PC-3 (cell line): ENCODE results near the gene CNTN2. TPM values are rescaled to one million over a fixed set of nuclear protein-coding genes. Genes with fewer than 3 reads are reported as not detected.

Source experiments
- ATAC-seq: fragments of 200-7000 bp; cut with Tn5 transposase; 2 replicates; pipeline ENCODE4 v1.9.1; 2020; ENCODE audit warnings: mild to moderate bottlenecking, moderate library complexity
- BruUV-seq: library from RNA; stranded (reverse); fragments of 400-500 nt; replicated peaks from 2 replicates; lab custom pipeline; 2021; lab: Mats Ljungman, UMichigan
- CTCF ChIA-PET: fragments of 300-600 bp; sonication (Branson Sonifier 250); formaldehyde crosslinking; loops from one replicate; lab custom pipeline; 2022; ENCODE audit warnings: antibody characterized with exemption; lab: Charles Lee
- POLR2A ChIA-PET: fragments of 300-600 bp; sonication (Branson Sonifier 250); formaldehyde crosslinking; loops from one replicate; lab custom pipeline; 2022; ENCODE audit warnings: antibody characterized with exemption; ENCODE audit not compliant: unreplicated experiment; lab: Charles Lee
- DNase-seq: peaks from one replicate; pipeline ENCODE4 v3.0.0-alpha.2; 2015
- H2AFZ ChIP-seq: fragments of 300-600 bp; sonication (generic); 2 replicates; pipeline ENCODE4 v1.6.0; 2016; ENCODE audit warnings: antibody characterized with exemption, low read length
- H3F3A ChIP-seq: fragments of 300-600 bp; sonication (generic); one replicate; pipeline ENCODE4 v1.6.0; 2017; ENCODE audit warnings: antibody characterized with exemption, low read length, control low read depth, mild to moderate bottlenecking; ENCODE audit not compliant: unreplicated experiment
- H3K27ac ChIP-seq: fragments of 300-600 bp; sonication (generic); 2 replicates; pipeline ENCODE4 v1.5.1; 2016; ENCODE audit warnings: mild to moderate bottlenecking, low read length
- H3K27me3 ChIP-seq: fragments of 300-600 bp; sonication (generic); 2 replicates; pipeline ENCODE4 v1.6.1; 2016; ENCODE audit warnings: low read length, mixed read lengths
- H3K36me3 ChIP-seq: fragments of 300-600 bp; sonication (generic); 2 replicates; pipeline ENCODE4 v1.6.1; 2016; ENCODE audit warnings: low read depth, mixed run types, low read length, mixed read lengths
- H3K4me1 ChIP-seq: fragments of 300-600 bp; sonication (generic); 2 replicates; pipeline ENCODE4 v1.5.1; 2016; ENCODE audit warnings: low read length; ENCODE audit not compliant: insufficient read depth
- H3K4me2 ChIP-seq: fragments of 300-600 bp; sonication (generic); 2 replicates; pipeline ENCODE4 v1.6.0; 2016; ENCODE audit warnings: low read length
- H3K4me3 ChIP-seq: fragments of 300-600 bp; sonication (generic); 2 replicates; pipeline ENCODE4 v1.5.1; 2016; ENCODE audit warnings: mild to moderate bottlenecking, low read length, mixed read lengths
- H3K79me2 ChIP-seq: fragments of 300-600 bp; sonication (generic); 2 replicates; pipeline ENCODE4 v1.6.1; 2017; ENCODE audit warnings: low read length, mixed read lengths
- H3K9ac ChIP-seq: fragments of 300-600 bp; sonication (generic); 2 replicates; pipeline ENCODE4 v1.6.0; 2016; ENCODE audit warnings: mild to moderate bottlenecking, low read length
- H3K9me2 ChIP-seq: fragments of 300-600 bp; sonication (generic); replicated peaks from 2 replicates; pipeline ENCODE4 v1.6.1; 2016; ENCODE audit warnings: mixed run types, low read length, mixed read lengths
- H3K9me3 ChIP-seq: fragments of 300-600 bp; sonication (generic); 2 replicates; pipeline ENCODE4 v1.6.1; 2016; ENCODE audit warnings: low read length, mixed read lengths
- H4K20me1 ChIP-seq: fragments of 300-600 bp; sonication (generic); 2 replicates; pipeline ENCODE4 v1.6.1; 2016; ENCODE audit warnings: low read length, mixed read lengths
- EZH2 ChIP-seq: fragments of 300-600 bp; sonication (generic); IDR thresholded peaks from one replicate; pipeline ENCODE4 v1.6.1; 2017; ENCODE audit warnings: antibody characterized with exemption, mild to moderate bottlenecking, low read length; ENCODE audit not compliant: unreplicated experiment
- EZH2phosphoT487 ChIP-seq: fragments of 300-600 bp; sonication (generic); IDR thresholded peaks from 2 replicates; pipeline ENCODE4 v1.6.1; 2018; ENCODE audit warnings: mild to moderate bottlenecking, antibody characterized with exemption, low read length, borderline replicate concordance
- intact Hi-C: fragments of 100-400 bp; cut with micrococcal nuclease; formaldehyde crosslinking; loops from 2 replicates; pipeline ENCODE4 v1.9.0; 2023
- total RNA-seq: library from RNA; depleted of rRNA; stranded (reverse); fragments of >200 nt; gene quantifications from 2 replicates; pipeline ENCODE4 v1.2.3, GENCODE V29; 2014
- TF ChIP-seq, protein P1 (sequence below): fragments of 300-600 bp; sonication (generic); conservative IDR thresholded peaks from 2 replicates; pipeline ENCODE4 v1.5.1; 2017; ENCODE audit warnings: antibody characterized with exemption, low read depth, mild to moderate bottlenecking, low read length

CNTN2 gene
- total RNA-seq, 1 experiment from 2014 or later = 0.07 TPM

DNA sequence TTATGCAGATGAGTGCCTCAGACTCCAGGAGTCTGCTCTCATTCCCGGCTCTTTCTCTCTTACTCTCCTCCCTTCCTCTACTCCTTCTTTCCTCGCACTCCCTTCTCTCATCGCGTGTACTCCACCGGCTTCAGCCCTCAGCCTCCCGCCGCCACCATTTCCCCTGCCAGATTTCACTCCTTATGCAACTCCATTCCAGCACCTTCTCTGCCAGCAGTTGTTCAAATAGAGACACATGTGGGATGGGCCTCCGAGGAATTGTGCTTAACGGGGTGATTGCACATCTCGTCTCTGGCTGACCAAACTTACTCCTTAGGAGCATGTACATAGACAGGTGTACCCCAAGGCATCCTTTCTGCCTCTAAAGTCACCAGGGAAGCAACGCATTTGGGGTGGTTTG is 2.1 kb downstream of the CNTN2 start:
- POLR2A ChIA-PET = no interaction called here
- intact Hi-C loops = no loop called here
- ATAC-seq = no peak
- DNase-seq = no peak
- Histone ChIP-seq H3K27ac (no peak overlapping the region), H3K27me3 (peaks cover 99% of the 10 kb centered on the region), H3K4me2 (no peak overlapping the region), H3F3A (no peaks in the 10 kb centered on the region), H3K9ac (no peak overlapping the region), H3K4me3 (no peak overlapping the region), H4K20me1 (no peaks in the 10 kb centered on the region), H3K9me3 (no peaks in the 10 kb centered on the region), H3K79me2 (no peaks in the 10 kb centered on the region), H3K36me3 (no peaks in the 10 kb centered on the region), H3K9me2 (no peaks in the 10 kb centered on the region), H3K4me1 (no peaks in the 10 kb centered on the region), H2AFZ (no peak overlapping the region)
- TF ChIP-seq EZH2 (no peak), EZH2phosphoT487 (no peak)
- TF ChIP-seq, protein P1, sequence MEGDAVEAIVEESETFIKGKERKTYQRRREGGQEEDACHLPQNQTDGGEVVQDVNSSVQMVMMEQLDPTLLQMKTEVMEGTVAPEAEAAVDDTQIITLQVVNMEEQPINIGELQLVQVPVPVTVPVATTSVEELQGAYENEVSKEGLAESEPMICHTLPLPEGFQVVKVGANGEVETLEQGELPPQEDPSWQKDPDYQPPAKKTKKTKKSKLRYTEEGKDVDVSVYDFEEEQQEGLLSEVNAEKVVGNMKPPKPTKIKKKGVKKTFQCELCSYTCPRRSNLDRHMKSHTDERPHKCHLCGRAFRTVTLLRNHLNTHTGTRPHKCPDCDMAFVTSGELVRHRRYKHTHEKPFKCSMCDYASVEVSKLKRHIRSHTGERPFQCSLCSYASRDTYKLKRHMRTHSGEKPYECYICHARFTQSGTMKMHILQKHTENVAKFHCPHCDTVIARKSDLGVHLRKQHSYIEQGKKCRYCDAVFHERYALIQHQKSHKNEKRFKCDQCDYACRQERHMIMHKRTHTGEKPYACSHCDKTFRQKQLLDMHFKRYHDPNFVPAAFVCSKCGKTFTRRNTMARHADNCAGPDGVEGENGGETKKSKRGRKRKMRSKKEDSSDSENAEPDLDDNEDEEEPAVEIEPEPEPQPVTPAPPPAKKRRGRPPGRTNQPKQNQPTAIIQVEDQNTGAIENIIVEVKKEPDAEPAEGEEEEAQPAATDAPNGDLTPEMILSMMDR = no peak
- BruUV-seq = no TSS peak
- CTCF ChIA-PET = no interaction called here

DNA sequence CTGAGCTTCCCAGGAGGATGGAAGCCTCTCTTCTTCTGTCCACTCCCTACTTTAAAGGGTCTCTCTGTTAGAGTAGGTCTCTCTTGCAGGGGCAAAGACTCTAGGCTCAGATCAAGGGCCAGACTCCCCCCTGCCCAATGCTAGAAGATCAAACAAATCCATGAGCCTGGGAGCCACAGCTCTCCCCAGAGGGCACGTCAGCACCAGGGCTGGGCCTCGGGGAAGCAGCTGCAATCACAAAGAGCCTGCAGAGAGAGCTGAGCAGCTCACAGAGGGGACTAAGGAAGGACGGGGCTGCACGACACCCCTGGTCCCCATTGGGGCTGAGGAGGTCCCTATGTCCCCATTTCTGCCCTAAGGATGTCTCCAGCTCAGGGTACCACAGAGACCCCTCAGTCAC is 3.9 kb downstream of the CNTN2 start:
- H3K4me1 ChIP-seq = no peaks in the 10 kb centered on the region
- no peaks in the 10 kb centered on the region for H3K36me3 ChIP-seq
- ATAC-seq (no peak), DNase-seq (no peak)
- H3K27ac ChIP-seq = no peak overlapping the region
- peaks cover 99% of the 10 kb centered on the region for H3K27me3 ChIP-seq
- H3F3A ChIP-seq = no peaks in the 10 kb centered on the region
- H3K79me2 ChIP-seq = no peaks in the 10 kb centered on the region
- H4K20me1 ChIP-seq = no peaks in the 10 kb centered on the region
- TF ChIP-seq, protein P1 = no peak
- TF ChIP-seq EZH2phosphoT487 (no peak), EZH2 (no peak)
- H3K4me2 ChIP-seq = no peak overlapping the region
- CTCF ChIA-PET = interaction anchor here (0.7 kb wide), 1 partner anchor 15 kb away, joined by 4 read pairs; no protein-coding TSS in a partner anchor
- POLR2A ChIA-PET = no interaction called here
- H2AFZ ChIP-seq = no peak overlapping the region
- H3K9me2 ChIP-seq = no peaks in the 10 kb centered on the region
- H3K9ac ChIP-seq = no peak overlapping the region
- no peak overlapping the region for H3K4me3 ChIP-seq
- intact Hi-C loops = no loop called here
- H3K9me3 ChIP-seq = no peaks in the 10 kb centered on the region
- no TSS peak for BruUV-seq

DNA sequence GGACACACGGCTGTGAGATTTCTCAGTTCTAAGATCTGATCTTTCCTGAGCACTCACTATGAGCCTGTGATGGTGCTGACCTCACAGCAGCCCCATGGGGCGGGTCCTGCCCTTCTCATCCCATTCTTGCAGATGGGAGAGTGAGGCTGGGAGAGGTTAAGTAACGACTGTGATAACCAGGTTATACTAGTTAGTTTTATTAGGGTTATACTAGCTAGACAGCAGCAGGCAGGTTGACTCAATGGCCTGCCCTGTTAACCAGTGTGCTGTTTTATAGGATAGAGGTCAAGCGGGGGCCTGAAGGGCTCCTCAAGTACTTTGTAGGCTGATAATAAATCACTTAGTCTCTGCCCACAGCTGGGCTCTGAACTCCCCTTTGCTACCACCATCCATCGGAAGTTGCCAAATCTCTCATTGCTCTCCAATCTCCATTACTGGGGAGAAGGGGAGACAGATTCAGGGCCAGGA is 4.8 kb downstream of the CNTN2 start:
- Histone ChIP-seq H2AFZ (no peak overlapping the region), H3K36me3 (no peaks in the 10 kb centered on the region), H3K79me2 (no peaks in the 10 kb centered on the region), H4K20me1 (no peaks in the 10 kb centered on the region), H3K27ac (no peak overlapping the region), H3K9ac (no peak overlapping the region), H3K4me2 (no peak overlapping the region), H3F3A (no peaks in the 10 kb centered on the region), H3K27me3 (peaks cover 99% of the 10 kb centered on the region), H3K4me1 (no peaks in the 10 kb centered on the region), H3K4me3 (no peak overlapping the region), H3K9me2 (no peaks in the 10 kb centered on the region), H3K9me3 (no peaks in the 10 kb centered on the region)
- intact Hi-C loops = no loop called here
- ATAC-seq = no peak
- TF ChIP-seq, protein P1 = no peak
- no peak for TF ChIP-seq EZH2
- BruUV-seq = no TSS peak
- DNase-seq = no peak
- ChIA-PET POLR2A (no interaction called here), CTCF (interaction anchor here (1.5 kb wide), 1 partner anchor 14 kb away, joined by 6 read pairs; no protein-coding TSS in a partner anchor)
